MM.1S (cell line): Measurements from ENCODE around the gene AHSP.
A peak's percentile ranks its signal among the peaks of the same experiment; 100 is the strongest.

Experiments
- DNase-seq: peaks from one replicate; pipeline ENCODE4 v3.0.0-alpha.2; 2015
- H2AFZ ChIP-seq: fragments of 300-600 bp; sonication (generic); 2 replicates; pipeline ENCODE4 v1.6.0; 2016; ENCODE audit warnings: antibody characterized with exemption, low read length
- H3F3A ChIP-seq: fragments of 300-600 bp; sonication (generic); 2 replicates; pipeline ENCODE4 v1.6.1; 2016; ENCODE audit warnings: mild to moderate bottlenecking, antibody characterized with exemption, low read length, moderate library complexity, mixed read lengths; ENCODE audit not compliant: insufficient read depth
- H3K27ac ChIP-seq: fragments of 300-600 bp; sonication (generic); 2 replicates; pipeline ENCODE4 v1.5.1; 2016; ENCODE audit warnings: mild to moderate bottlenecking, low read length
- H3K27me3 ChIP-seq: fragments of 300-600 bp; sonication (generic); replicated peaks from 2 replicates; pipeline ENCODE4 v1.6.0; 2016; ENCODE audit warnings: low read length; ENCODE audit not compliant: insufficient read depth
- H3K36me3 ChIP-seq: fragments of 300-600 bp; sonication (generic); replicated peaks from 2 replicates; pipeline ENCODE4 v1.6.1; 2016; ENCODE audit warnings: mild to moderate bottlenecking, low read length, mixed read lengths; ENCODE audit not compliant: insufficient read depth
- H3K4me1 ChIP-seq: fragments of 300-600 bp; sonication (generic); 2 replicates; pipeline ENCODE4 v1.6.1; 2016; ENCODE audit warnings: low read length, mixed read lengths
- H3K4me2 ChIP-seq: fragments of 300-600 bp; sonication (generic); 2 replicates; pipeline ENCODE4 v1.6.0; 2016; ENCODE audit warnings: low read depth, low read length
- H3K4me3 ChIP-seq: fragments of 300-600 bp; sonication (generic); 2 replicates; pipeline ENCODE4 v1.5.1; 2016; ENCODE audit warnings: low read length, mixed read lengths
- H3K79me2 ChIP-seq: fragments of 300-600 bp; sonication (generic); 2 replicates; pipeline ENCODE4 v1.6.1; 2016; ENCODE audit warnings: mixed run types, low read length, mixed read lengths
- H3K9ac ChIP-seq: fragments of 300-600 bp; sonication (generic); 2 replicates; pipeline ENCODE4 v1.6.1; 2016; ENCODE audit warnings: low read length, mixed read lengths
- H3K9me2 ChIP-seq: fragments of 300-600 bp; sonication (generic); replicated peaks from 2 replicates; pipeline ENCODE4 v1.6.1; 2016; ENCODE audit warnings: mild to moderate bottlenecking, low read length, mixed read lengths; ENCODE audit not compliant: insufficient read depth
- H3K9me3 ChIP-seq: fragments of 300-600 bp; sonication (generic); replicated peaks from 2 replicates; pipeline ENCODE4 v1.6.1; 2016; ENCODE audit warnings: mild to moderate bottlenecking, low read length, mixed read lengths; ENCODE audit not compliant: insufficient read depth
- H4K20me1 ChIP-seq: fragments of 300-600 bp; sonication (generic); 2 replicates; pipeline ENCODE4 v1.6.1; 2016; ENCODE audit warnings: mild to moderate bottlenecking, low read length, moderate library complexity, mixed read lengths; ENCODE audit not compliant: insufficient read depth
- CTCF ChIP-seq: fragments of 300-600 bp; sonication (generic); IDR thresholded peaks from 2 replicates; pipeline ENCODE4 v1.5.1; 2016; ENCODE audit warnings: antibody characterized with exemption, low read length, mixed read lengths
- EZH2 ChIP-seq: fragments of 300-600 bp; sonication (generic); optimal IDR thresholded peaks from 2 replicates; pipeline ENCODE3; 2017; ENCODE audit warnings: low read depth, mild to moderate bottlenecking, antibody characterized with exemption, low read length, mixed read lengths
- EZH2phosphoT487 ChIP-seq: fragments of 300-600 bp; sonication (generic); IDR thresholded peaks from 2 replicates; pipeline ENCODE4 v1.6.1; 2018; ENCODE audit warnings: antibody characterized with exemption, low read length

AHSP gene

GRCh38 chr16:31505483-31505882 lies 22.2 kb upstream of the AHSP start:
- no peaks in the 10 kb centered on the region for H3K36me3 ChIP-seq
- H2AFZ ChIP-seq: no peak overlapping the region
- H3F3A ChIP-seq: no peaks in the 10 kb centered on the region
- no peaks in the 10 kb centered on the region for H3K27me3 ChIP-seq
- H3K4me1 ChIP-seq: peaks cover 12% of the 10 kb centered on the region
- no peak overlapping the region for H3K9ac ChIP-seq
- TF ChIP-seq EZH2phosphoT487 (no peak), EZH2 (no peak), CTCF (no peak)
- no peak overlapping the region for H3K4me3 ChIP-seq
- no peaks in the 10 kb centered on the region for H3K9me2 ChIP-seq
- no peak overlapping the region for H3K27ac ChIP-seq
- DNase-seq: no peak
- no peaks in the 10 kb centered on the region for H4K20me1 ChIP-seq
- H3K79me2 ChIP-seq: peaks cover 25% of the 10 kb centered on the region
- no peaks in the 10 kb centered on the region for H3K9me3 ChIP-seq
- no peak overlapping the region for H3K4me2 ChIP-seq

GRCh38 chr16:31507617-31507928 lies 20.1 kb upstream of the AHSP start:
- peak overlapping the region; percentile 93 for H2AFZ ChIP-seq
- no peak overlapping the region; the same call in 1 of the 2 replicates for H3K27ac ChIP-seq
- H3K9me3 ChIP-seq: no peaks in the 10 kb centered on the region

GRCh38 chr16:31507929-31508705 lies 19.6 kb upstream of the AHSP start, which contains the start of gene RUSF1:
Gene RUSF1 (minus strand): TSS chr16:31508391. CDS start chr16:31508373, 18 bp downstream.
- peaks cover 12% of the 10 kb centered on the region for H3K4me1 ChIP-seq
- no peaks in the 10 kb centered on the region for H3K36me3 ChIP-seq
- peak within 1 kb of the TSS; percentile 98 for H3K9ac ChIP-seq
- peak within 1 kb of the TSS; percentile 100 for H3K4me3 ChIP-seq
- no peaks in the 10 kb centered on the region for H3F3A ChIP-seq
- H4K20me1 ChIP-seq: no peaks in the 10 kb centered on the region
- TF ChIP-seq EZH2phosphoT487: no peak
- H3K79me2 ChIP-seq: peaks cover 25% of the 10 kb centered on the region
- no peaks in the 10 kb centered on the region for H3K27me3 ChIP-seq
- peak within 1 kb of the TSS; percentile 93 for H3K4me2 ChIP-seq
- H2AFZ ChIP-seq: peak within 1 kb of the TSS; percentile 93
- DNase-seq: peak; percentile 91
- H3K9me2 ChIP-seq: no peaks in the 10 kb centered on the region
- peak within 1 kb of the TSS; percentile 51; the same call in 1 of the 2 replicates for H3K27ac ChIP-seq
- no peaks in the 10 kb centered on the region for H3K9me3 ChIP-seq

More at GRCh38 chr16:31507617-31507928, 20.1 kb upstream of the AHSP start:
- H4K20me1 ChIP-seq: no peaks in the 10 kb centered on the region
- no peaks in the 10 kb centered on the region for H3K9me2 ChIP-seq
- no peaks in the 10 kb centered on the region for H3F3A ChIP-seq
- peak overlapping the region; percentile 93 for H3K4me2 ChIP-seq
- peak; percentile 10 for DNase-seq
- TF ChIP-seq CTCF (no peak), EZH2phosphoT487 (no peak), EZH2 (no peak)
- H3K9ac ChIP-seq: peak overlapping the region; percentile 98
- H3K79me2 ChIP-seq: peaks cover 25% of the 10 kb centered on the region
- no peaks in the 10 kb centered on the region for H3K27me3 ChIP-seq
- H3K4me1 ChIP-seq: peaks cover 12% of the 10 kb centered on the region
- no peaks in the 10 kb centered on the region for H3K36me3 ChIP-seq
- H3K4me3 ChIP-seq: peak overlapping the region; percentile 100

GRCh38 chr16:31508706-31509195 lies 18.9 kb upstream of the AHSP start:
- Histone ChIP-seq H3K4me1 (peaks cover 12% of the 10 kb centered on the region), H3K79me2 (peaks cover 25% of the 10 kb centered on the region), H2AFZ (peak overlapping the region; percentile 93), H3K4me3 (peak overlapping the region; percentile 100), H3K9me2 (no peaks in the 10 kb centered on the region), H3K9me3 (no peaks in the 10 kb centered on the region), H3K27me3 (no peaks in the 10 kb centered on the region), H4K20me1 (no peaks in the 10 kb centered on the region), H3K27ac (peak overlapping the region; percentile 51; the same call in 1 of the 2 replicates), H3K4me2 (peak overlapping the region; percentile 93), H3K9ac (peak overlapping the region; percentile 98), H3K36me3 (no peaks in the 10 kb centered on the region), H3F3A (no peaks in the 10 kb centered on the region)
- TF ChIP-seq EZH2: no peak
- no peak for TF ChIP-seq EZH2phosphoT487
- no peak for TF ChIP-seq CTCF
- DNase-seq: no peak
